Measurements from ENCODE around the gene WASHC4.

DNA sequence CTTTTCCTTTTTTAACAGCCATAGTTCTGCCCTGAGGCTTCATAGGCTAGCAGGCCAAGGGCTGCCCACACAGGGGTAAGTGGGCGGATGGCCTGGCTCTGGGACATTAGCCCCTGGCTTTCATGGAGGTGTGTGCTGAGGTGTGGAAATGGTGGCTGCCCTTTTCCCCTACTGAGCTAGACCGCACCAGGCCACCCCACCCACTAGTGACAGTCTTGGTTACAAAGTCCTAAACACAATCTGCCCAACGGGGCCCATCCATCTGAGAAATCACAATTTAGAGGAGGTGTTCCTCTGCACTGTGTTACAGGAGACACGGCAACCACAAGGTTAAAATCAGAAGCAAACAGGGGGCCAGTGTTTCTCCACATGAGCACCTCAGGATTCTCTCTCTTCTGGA, 92.9 kb downstream of the WASHC4 start:
- TF ChIP-seq, protein P1, sequence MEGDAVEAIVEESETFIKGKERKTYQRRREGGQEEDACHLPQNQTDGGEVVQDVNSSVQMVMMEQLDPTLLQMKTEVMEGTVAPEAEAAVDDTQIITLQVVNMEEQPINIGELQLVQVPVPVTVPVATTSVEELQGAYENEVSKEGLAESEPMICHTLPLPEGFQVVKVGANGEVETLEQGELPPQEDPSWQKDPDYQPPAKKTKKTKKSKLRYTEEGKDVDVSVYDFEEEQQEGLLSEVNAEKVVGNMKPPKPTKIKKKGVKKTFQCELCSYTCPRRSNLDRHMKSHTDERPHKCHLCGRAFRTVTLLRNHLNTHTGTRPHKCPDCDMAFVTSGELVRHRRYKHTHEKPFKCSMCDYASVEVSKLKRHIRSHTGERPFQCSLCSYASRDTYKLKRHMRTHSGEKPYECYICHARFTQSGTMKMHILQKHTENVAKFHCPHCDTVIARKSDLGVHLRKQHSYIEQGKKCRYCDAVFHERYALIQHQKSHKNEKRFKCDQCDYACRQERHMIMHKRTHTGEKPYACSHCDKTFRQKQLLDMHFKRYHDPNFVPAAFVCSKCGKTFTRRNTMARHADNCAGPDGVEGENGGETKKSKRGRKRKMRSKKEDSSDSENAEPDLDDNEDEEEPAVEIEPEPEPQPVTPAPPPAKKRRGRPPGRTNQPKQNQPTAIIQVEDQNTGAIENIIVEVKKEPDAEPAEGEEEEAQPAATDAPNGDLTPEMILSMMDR (IDR thresholded peaks at IDR 0.05): no peak
- TF ChIP-seq POLR2A (IDR thresholded peaks at IDR 0.05): no peak

Measured in body of pancreas (tissue), 4 donors.